Right atrium auricular region (tissue), 2 donors: ENCODE results near the gene PTGES3L. TPM values are rescaled to one million over a fixed set of nuclear protein-coding genes. Genes with fewer than 3 reads are reported as not detected.

Experiments used
- DNase-seq: peaks from one replicate; pipeline ENCODE4 v3.0.0-alpha.2; 2019; ENCODE audit warnings: low spot score
- H3K27ac ChIP-seq, 2 donors: fragments of 200-600 bp; sonication (generic); 1 replicate in 1 of 2; 2 replicates in 1 of 2; pipeline ENCODE4 v1.5.1; 2016 to 2019
- H3K27me3 ChIP-seq, 2 donors: fragments of 200-600 bp; sonication (generic); one replicate each; pipeline versions ENCODE4 v1.5.1 to v1.6.0; 2017 to 2019
- H3K36me3 ChIP-seq: fragments of 200-600 bp; sonication (generic); one replicate; pipeline ENCODE4 v1.5.1; 2016
- H3K4me1 ChIP-seq, 2 donors: fragments of 200-600 bp; sonication (generic); one replicate each; pipeline versions ENCODE4 v1.5.1 to v1.6.0; 2017 to 2019
- H3K4me3 ChIP-seq, 2 donors: fragments of 200-600 bp; sonication (generic); 1 replicate in 1 of 2; 2 replicates in 1 of 2; pipeline ENCODE4 v1.5.1; 2017 to 2019; ENCODE audit warnings: mild to moderate bottlenecking in 1 of 2, moderate library complexity in 1 of 2
- H3K9me3 ChIP-seq, 2 donors: fragments of 200-600 bp; sonication (generic); one replicate each; pipeline ENCODE4 v1.5.1; 2019
- CTCF ChIP-seq, 2 donors: fragments of 200-600 bp; sonication (generic); IDR thresholded peaks; one replicate each; pipeline ENCODE4 v1.5.1; 2019; ENCODE audit warnings: antibody characterized with exemption in 2 of 2
- total RNA-seq, 2 donors: library from RNA; depleted of rRNA; stranded (reverse); fragments of >200 nt; gene quantifications; one replicate each; pipeline ENCODE4 v1.1.0, GENCODE V29; 2016

Gene PTGES3L
- total RNA-seq, 2 donors from 2014 or later = 29.6 to 52.3 TPM

- H3K36me3 ChIP-seq = peaks cover 26% of the 10 kb centered on the region
- no peaks in the 10 kb centered on the region for H3K27me3 ChIP-seq
- no peaks in the 10 kb centered on the region for H3K9me3 ChIP-seq
- DNase-seq = peak; percentile 90
- peak within 1 kb of the TSS; percentile 68 to 70 for H3K4me3 ChIP-seq
- H3K27ac ChIP-seq = peak within 1 kb of the TSS; percentile 81 to 88
- H3K4me1 ChIP-seq = peaks cover 0 to 12% of the 10 kb centered on the region in 2 donors
- TF ChIP-seq CTCF (IDR thresholded peaks at IDR 0.05) = peak in 1 of 2 donors; percentile 16
Measured at GRCh38 chr17:42964161-42964932, 15.5 kb downstream of the PTGES3L start, which contains the start of gene AARSD1. Gene AARSD1, minus strand, starts transcription at chr17:42964454. Its CDS starts 14 bp downstream, at chr17:42964440.

- Histone ChIP-seq H3K27ac (no peak overlapping the region), H3K9me3 (no peaks in the 10 kb centered on the region), H3K4me3 (no peak overlapping the region), H3K36me3 (peaks cover 87% of the 10 kb centered on the region), H3K4me1 (no peaks in the 10 kb centered on the region), H3K27me3 (no peaks in the 10 kb centered on the region)
- no peak for DNase-seq
- TF ChIP-seq CTCF (IDR thresholded peaks at IDR 0.05) = no peak
Measured at GRCh38 chr17:42953669-42954068, 26.2 kb downstream of the PTGES3L start.

- TF ChIP-seq CTCF (IDR thresholded peaks at IDR 0.05) = no peak
- peaks cover 68% of the 10 kb centered on the region for H3K36me3 ChIP-seq
- no peaks in the 10 kb centered on the region for H3K27me3 ChIP-seq
- DNase-seq = no peak
- no peaks in the 10 kb centered on the region for H3K4me1 ChIP-seq
- H3K9me3 ChIP-seq = no peaks in the 10 kb centered on the region
- H3K27ac ChIP-seq = no peak overlapping the region
- no peak overlapping the region for H3K4me3 ChIP-seq
Measured at GRCh38 chr17:42950044-42950783, 29.7 kb downstream of the PTGES3L start.

GRCh38 chr17:42946812-42947211 lies 33.1 kb downstream of the PTGES3L start:
- no peak for TF ChIP-seq CTCF (IDR thresholded peaks at IDR 0.05)
- no peak for DNase-seq
- Histone ChIP-seq H3K4me3 (no peak overlapping the region), H3K4me1 (no peaks in the 10 kb centered on the region), H3K9me3 (no peaks in the 10 kb centered on the region), H3K27ac (no peak overlapping the region), H3K27me3 (no peaks in the 10 kb centered on the region), H3K36me3 (peaks cover 34% of the 10 kb centered on the region)

GRCh38 chr17:42944211-42944610 lies 35.7 kb downstream of the PTGES3L start:
- no peaks in the 10 kb centered on the region for H3K4me1 ChIP-seq
- no peak overlapping the region for H3K4me3 ChIP-seq
- H3K9me3 ChIP-seq = no peaks in the 10 kb centered on the region
- no peak for DNase-seq
- no peaks in the 10 kb centered on the region for H3K27me3 ChIP-seq
- no peak for TF ChIP-seq CTCF (IDR thresholded peaks at IDR 0.05)
- no peak overlapping the region for H3K27ac ChIP-seq
- H3K36me3 ChIP-seq = peaks cover 10% of the 10 kb centered on the region
